Measurements from ENCODE around the gene OR9Q1. TPM values are rescaled to one million over a fixed set of nuclear protein-coding genes. Genes with fewer than 3 reads are reported as not detected.
"Not testable (repeated sequence)": the region's sequence is repeated elsewhere in the genome, so short reads cannot be mapped to it uniquely, and the experiment has no call there.

Gene OR9Q1
- total RNA-seq, 2 donors from 2014 or later, result not detected

GRCh38 chr11:57982776-57983175 is 40.9 kb upstream of the OR9Q1 start:
- no peak for ATAC-seq
- intact Hi-C loops (cut with DNase I), result no loop called here

GRCh38 chr11:57983191-57983590 is 40.5 kb upstream of the OR9Q1 start:
- ATAC-seq (no peak), DNase-seq (no peak)
- peaks cover 9% of the 10 kb centered on the region for H3K4me1 ChIP-seq
- no peaks in the 10 kb centered on the region for H3K36me3 ChIP-seq (replicated peaks in 1 of 2; ENCODE audit: insufficient read depth in 1 of 2, low read depth in 2 of 2)
- no peaks in the 10 kb centered on the region for H3K27me3 ChIP-seq
- no peak overlapping the region for H3K27ac ChIP-seq
- intact Hi-C loops (cut with DNase I), result no loop called here
- WGBS, 2 donors, result 66 to 71% methylated on average over 3 of the region's 3 CpGs
- no peak overlapping the region for H3K4me3 ChIP-seq
- no peaks in the 10 kb centered on the region for H3K9me3 ChIP-seq
- TF ChIP-seq POLR2A (IDR thresholded peaks at IDR 0.05) (no peak), CTCF (IDR thresholded peaks at IDR 0.05) (no peak)

More at GRCh38 chr11:57982776-57983175, 40.9 kb upstream of the OR9Q1 start:
- WGBS, 2 donors, result 75% methylated on average over 4 of the region's 4 CpGs
- no peaks in the 10 kb centered on the region for H3K9me3 ChIP-seq
- no peak overlapping the region for H3K27ac ChIP-seq
- H3K27me3 ChIP-seq, result no peaks in the 10 kb centered on the region
- TF ChIP-seq CTCF (IDR thresholded peaks at IDR 0.05) (no peak), POLR2A (IDR thresholded peaks at IDR 0.05) (no peak)
- no peaks in the 10 kb centered on the region for H3K36me3 ChIP-seq (replicated peaks in 1 of 2; ENCODE audit: insufficient read depth in 1 of 2, low read depth in 2 of 2)
- H3K4me3 ChIP-seq, result no peak overlapping the region
- peaks cover 9% of the 10 kb centered on the region for H3K4me1 ChIP-seq
- DNase-seq, result no peak

- H3K4me3 ChIP-seq; DNase-seq; H3K9me3 ChIP-seq; H3K36me3 ChIP-seq (replicated peaks in 1 of 2; ENCODE audit: insufficient read depth in 1 of 2, low read depth in 2 of 2); intact Hi-C loops (cut with DNase I); H3K27me3 ChIP-seq; H3K27ac ChIP-seq; ATAC-seq; H3K4me1 ChIP-seq: not testable (repeated sequence)
- 74 to 100% methylated on average over 2 to 13 of the region's 13 CpGs for WGBS, 2 donors
Measured at GRCh38 chr11:57999523-57999922, 24.2 kb upstream of the OR9Q1 start.

GRCh38 chr11:58000021-58000420 is 23.7 kb upstream of the OR9Q1 start:
- H3K9me3 ChIP-seq; ATAC-seq; DNase-seq; H3K4me3 ChIP-seq; H3K36me3 ChIP-seq (replicated peaks in 1 of 2; ENCODE audit: insufficient read depth in 1 of 2, low read depth in 2 of 2); H3K4me1 ChIP-seq; H3K27me3 ChIP-seq; H3K27ac ChIP-seq; intact Hi-C loops (cut with DNase I): not testable (repeated sequence)
- WGBS, 2 donors, result 79 to 89% methylated on average over 5 to 8 of the region's 10 CpGs

- DNase-seq (no peak), ATAC-seq (no peak)
- Histone ChIP-seq H3K9me3 (no peaks in the 10 kb centered on the region), H3K27ac (no peak overlapping the region), H3K27me3 (no peaks in the 10 kb centered on the region), H3K36me3 (replicated peaks in 1 of 2; ENCODE audit: insufficient read depth in 1 of 2, low read depth in 2 of 2) (no peaks in the 10 kb centered on the region), H3K4me3 (no peak overlapping the region), H3K4me1 (no peaks in the 10 kb centered on the region)
- intact Hi-C loops (cut with DNase I), result no loop called here
- no peak for TF ChIP-seq POLR2A (IDR thresholded peaks at IDR 0.05)
- TF ChIP-seq CTCF (IDR thresholded peaks at IDR 0.05), result no peak
- 60 to 69% methylated on average over 5 of the region's 5 CpGs for WGBS, 2 donors
Measured at GRCh38 chr11:58000699-58001098, 23.0 kb upstream of the OR9Q1 start.

GRCh38 chr11:58003036-58003435 is 20.6 kb upstream of the OR9Q1 start:
- H3K9me3 ChIP-seq, result no peaks in the 10 kb centered on the region
- no peaks in the 10 kb centered on the region for H3K36me3 ChIP-seq (replicated peaks in 1 of 2; ENCODE audit: insufficient read depth in 1 of 2, low read depth in 2 of 2)
- ATAC-seq (no peak), DNase-seq (no peak)
- no peaks in the 10 kb centered on the region for H3K27me3 ChIP-seq
- no peak overlapping the region for H3K27ac ChIP-seq
- WGBS, 2 donors, result 30 to 36% methylated on average over 2 of the region's 2 CpGs
- intact Hi-C loops (cut with DNase I), result no loop called here
- TF ChIP-seq CTCF (IDR thresholded peaks at IDR 0.05), result no peak
- no peak for TF ChIP-seq POLR2A (IDR thresholded peaks at IDR 0.05)
- H3K4me3 ChIP-seq, result no peak overlapping the region
- H3K4me1 ChIP-seq, result no peaks in the 10 kb centered on the region
